Lower leg skin (tissue), 4 donors: ENCODE data around the gene INHBC. TPM values are rescaled to one million over a fixed set of nuclear protein-coding genes. Genes with fewer than 3 reads are reported as not detected.
"Not testable (repeated sequence)": the region's sequence is repeated elsewhere in the genome, so short reads cannot be mapped to it uniquely, and the experiment has no call there.

Experiments
- DNase-seq, 2 donors: peaks; one replicate each; pipeline ENCODE4 v3.0.0-alpha.2; 2019; ENCODE audit warnings: low spot score in 2 of 2
- H3K4me3 ChIP-seq: fragments of 200-600 bp; sonication (generic); 2 replicates; pipeline ENCODE4 v1.5.1; 2017; ENCODE audit warnings: mild to moderate bottlenecking, low read depth; ENCODE audit not compliant: poor library complexity, severe bottlenecking
- POLR2A ChIP-seq, 2 donors: fragments of 450-650 bp; IDR thresholded peaks; one replicate each; pipeline ENCODE4 v1.6.1; 2016 to 2017; ENCODE audit warnings: antibody characterized with exemption in 2 of 2, mild to moderate bottlenecking in 1 of 2, moderate library complexity in 1 of 2
- WGBS, 2 donors: methylation state at CpG; one replicate each; pipeline ENCODE4 v1.1.5; 2018; 5-methylcytosine and 5-hydroxymethylcytosine counted together
- intact Hi-C: fragments of 100-400 bp; cut with DNase I; formaldehyde crosslinking; loops from one replicate; pipeline ENCODE4 v1.15.0; 2023; ENCODE audit warnings: low total_unique reads
- total RNA-seq, 4 donors: library from RNA; depleted of rRNA; stranded (reverse); fragments of >200 nt; gene quantifications; one replicate each; pipeline ENCODE4 v1.1.0, GENCODE V29; 2016
- TF ChIP-seq, protein P1 (sequence below), 3 donors: fragments of 450-650 bp; IDR thresholded peaks; one replicate each; pipeline ENCODE4 v1.5.1; 2016; ENCODE audit warnings: antibody characterized with exemption in 3 of 3, mild to moderate bottlenecking in 3 of 3, moderate library complexity in 2 of 3

INHBC gene
- total RNA-seq, 4 donors from 2014 or later = not detected

DNA sequence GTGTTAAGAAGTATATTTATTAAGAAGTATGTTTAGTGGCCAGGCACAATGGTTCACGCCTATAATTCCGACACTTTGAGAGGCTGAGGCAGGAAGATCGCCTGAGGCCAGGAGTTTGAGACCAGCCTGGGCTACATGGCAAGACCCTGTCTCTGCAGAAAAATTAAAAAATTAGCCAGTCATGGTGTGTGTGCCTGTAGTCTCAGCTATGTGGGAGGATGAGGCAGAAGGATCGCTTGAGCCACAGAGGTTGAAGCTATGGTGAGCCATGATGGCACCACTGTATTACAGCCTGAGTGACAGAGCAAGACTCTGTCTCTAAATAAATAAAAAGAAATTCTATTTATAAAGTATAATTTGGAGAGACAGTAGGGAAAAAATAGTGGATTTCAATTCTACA, 24.1 kb upstream of the INHBC start:
- 91 to 94% methylated on average over 4 of the region's 4 CpGs for WGBS, 2 donors
- DNase-seq = no peak
- intact Hi-C loops = no loop called here
- no peak overlapping the region for H3K4me3 ChIP-seq
- no peak for TF ChIP-seq POLR2A (IDR thresholded peaks at IDR 0.05)
- TF ChIP-seq, protein P1, sequence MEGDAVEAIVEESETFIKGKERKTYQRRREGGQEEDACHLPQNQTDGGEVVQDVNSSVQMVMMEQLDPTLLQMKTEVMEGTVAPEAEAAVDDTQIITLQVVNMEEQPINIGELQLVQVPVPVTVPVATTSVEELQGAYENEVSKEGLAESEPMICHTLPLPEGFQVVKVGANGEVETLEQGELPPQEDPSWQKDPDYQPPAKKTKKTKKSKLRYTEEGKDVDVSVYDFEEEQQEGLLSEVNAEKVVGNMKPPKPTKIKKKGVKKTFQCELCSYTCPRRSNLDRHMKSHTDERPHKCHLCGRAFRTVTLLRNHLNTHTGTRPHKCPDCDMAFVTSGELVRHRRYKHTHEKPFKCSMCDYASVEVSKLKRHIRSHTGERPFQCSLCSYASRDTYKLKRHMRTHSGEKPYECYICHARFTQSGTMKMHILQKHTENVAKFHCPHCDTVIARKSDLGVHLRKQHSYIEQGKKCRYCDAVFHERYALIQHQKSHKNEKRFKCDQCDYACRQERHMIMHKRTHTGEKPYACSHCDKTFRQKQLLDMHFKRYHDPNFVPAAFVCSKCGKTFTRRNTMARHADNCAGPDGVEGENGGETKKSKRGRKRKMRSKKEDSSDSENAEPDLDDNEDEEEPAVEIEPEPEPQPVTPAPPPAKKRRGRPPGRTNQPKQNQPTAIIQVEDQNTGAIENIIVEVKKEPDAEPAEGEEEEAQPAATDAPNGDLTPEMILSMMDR (IDR thresholded peaks at IDR 0.05) = no peak

DNA sequence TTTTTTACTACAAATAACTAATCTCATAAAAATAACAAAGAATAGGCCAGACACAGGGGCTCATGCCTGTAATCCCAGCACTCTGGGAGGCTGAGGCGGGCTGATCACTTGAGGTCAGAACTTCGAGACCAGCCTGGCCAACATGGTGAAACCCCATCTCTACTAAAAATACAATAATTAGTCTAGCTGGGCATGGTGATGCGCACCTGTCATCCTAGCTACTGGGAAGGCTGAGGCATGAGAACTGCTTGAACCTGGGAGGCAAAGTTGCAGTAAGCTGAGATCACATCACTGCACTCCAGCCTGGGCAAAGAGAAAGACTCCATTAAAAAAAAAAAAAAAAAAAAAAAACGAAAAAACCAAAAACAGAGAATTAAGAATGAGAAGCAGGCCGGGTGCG, 20.4 kb upstream of the INHBC start:
- DNase-seq, intact Hi-C loops, H3K4me3 ChIP-seq: not testable (repeated sequence)
- WGBS, 2 donors = 80 to 95% methylated on average over 6 of the region's 6 CpGs

DNA sequence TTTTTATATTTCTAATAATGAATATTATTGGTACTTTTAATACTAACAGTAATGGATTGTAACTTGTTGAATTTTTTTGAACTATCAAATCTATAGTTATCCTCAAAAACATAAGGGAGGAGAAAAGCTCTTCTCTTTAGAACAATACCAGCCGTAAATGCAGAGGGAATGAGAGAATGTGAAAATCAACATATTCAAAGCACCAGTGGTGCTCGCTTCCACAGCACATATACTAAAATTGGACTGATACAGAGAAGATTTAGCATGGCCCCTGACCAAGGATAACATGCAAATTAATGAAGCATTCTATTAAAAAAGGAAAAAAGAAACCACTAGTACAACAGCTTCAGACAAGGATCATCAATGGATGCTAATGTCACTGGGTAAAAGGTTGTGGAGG, 19.5 kb upstream of the INHBC start:
- 81 to 87% methylated on average over 2 of the region's 2 CpGs for WGBS, 2 donors
- no peak overlapping the region for H3K4me3 ChIP-seq
- DNase-seq = no peak
- intact Hi-C loops = no loop called here
- TF ChIP-seq, protein P1 (IDR thresholded peaks at IDR 0.05) = no peak
- no peak for TF ChIP-seq POLR2A (IDR thresholded peaks at IDR 0.05)

DNA sequence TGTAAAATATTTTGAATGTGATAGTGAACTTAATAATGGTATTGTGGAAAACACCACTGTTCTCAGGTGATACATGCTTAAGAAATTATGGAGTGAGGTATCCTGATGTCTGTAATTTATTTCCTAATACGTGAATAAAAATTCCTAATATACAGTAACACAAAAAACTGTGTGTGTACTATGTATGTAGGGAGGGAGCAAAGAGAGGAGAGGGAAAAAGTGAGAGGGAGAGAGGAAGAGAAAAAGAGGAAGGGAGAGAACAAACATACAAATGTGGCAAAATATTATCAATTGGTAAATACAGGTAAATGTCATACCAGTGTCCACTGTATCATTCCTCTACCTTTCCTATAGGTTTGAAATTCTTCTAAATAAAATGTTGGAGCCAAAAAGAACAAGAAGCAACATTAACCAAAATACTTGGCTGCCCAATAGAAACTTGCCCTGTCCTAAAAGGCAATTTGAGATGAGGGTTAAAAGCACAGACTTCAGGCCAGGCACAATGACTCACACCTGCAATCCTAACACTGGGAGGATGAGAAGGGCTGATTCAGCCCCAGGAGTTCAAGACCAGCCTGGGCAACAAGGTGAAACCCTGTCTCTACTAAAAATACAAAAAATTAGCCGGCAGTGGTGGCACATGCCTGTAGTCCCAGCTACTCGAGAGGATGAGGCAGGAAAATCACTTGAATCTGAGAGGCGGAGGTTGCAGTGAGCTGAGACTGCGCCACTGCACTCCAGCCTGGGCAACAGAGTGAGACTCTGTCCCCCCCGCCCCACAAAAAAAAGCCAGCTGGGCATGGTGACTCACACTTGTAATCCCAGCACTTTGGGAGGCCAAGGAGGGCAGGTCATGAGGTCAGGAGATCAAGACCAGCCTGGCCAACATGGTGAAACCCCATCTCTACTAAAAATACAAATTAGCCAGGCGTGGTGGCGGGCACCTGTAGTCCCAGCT, 18.3 kb upstream of the INHBC start:
- WGBS, 2 donors = 86 to 89% methylated on average over 8 of the region's 8 CpGs
- no peak overlapping the region for H3K4me3 ChIP-seq
- peak in 1 of 2 donors; percentile 39 for DNase-seq
- TF ChIP-seq POLR2A (IDR thresholded peaks at IDR 0.05) = no peak
- TF ChIP-seq, protein P1 (IDR thresholded peaks at IDR 0.05) = no peak
- intact Hi-C loops = no loop called here

DNA sequence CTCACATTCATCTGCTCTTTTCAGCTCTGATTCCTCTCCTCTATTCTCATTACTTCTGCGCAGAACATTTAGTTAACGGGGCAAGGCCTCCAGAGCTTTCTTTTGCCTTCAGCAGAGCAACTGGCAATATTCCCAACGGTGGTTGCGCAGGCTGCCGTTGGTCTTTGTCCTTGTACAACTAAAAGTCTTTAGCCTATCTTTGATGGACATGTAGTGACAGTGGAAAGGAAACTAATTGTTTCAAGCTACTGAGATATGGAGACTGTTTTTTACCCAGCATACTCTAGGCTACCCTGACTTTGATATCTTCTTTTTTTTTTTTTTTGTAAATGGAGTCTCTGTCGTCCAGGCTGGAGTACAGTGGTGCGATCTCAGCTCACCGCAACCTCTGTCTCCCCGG, 16.3 kb upstream of the INHBC start:
- DNase-seq = no peak
- intact Hi-C loops = no loop called here
- TF ChIP-seq, protein P1 (IDR thresholded peaks at IDR 0.05) = no peak
- TF ChIP-seq POLR2A (IDR thresholded peaks at IDR 0.05) = no peak
- 89 to 92% methylated on average over 9 of the region's 9 CpGs for WGBS, 2 donors
- H3K4me3 ChIP-seq = no peak overlapping the region

DNA sequence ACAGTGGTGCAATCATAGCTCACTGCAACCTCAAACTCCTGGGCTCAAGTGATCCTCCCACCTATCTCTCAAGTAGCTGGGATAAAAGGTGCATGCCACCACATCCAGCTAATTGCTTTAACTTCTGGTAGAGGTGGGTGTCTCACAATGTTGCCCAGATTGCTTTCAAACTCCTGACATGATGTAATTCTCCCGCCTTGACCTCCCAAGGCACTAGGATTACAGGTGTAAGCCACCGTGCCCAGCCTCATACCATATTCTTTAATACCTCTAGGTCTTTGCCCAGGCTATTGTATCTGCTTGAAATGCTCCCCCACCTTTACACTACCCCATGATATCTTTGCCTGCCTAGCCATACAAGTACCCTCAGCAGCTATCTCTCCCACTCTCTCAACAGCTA, 15.1 kb upstream of the INHBC start:
- intact Hi-C loops = no loop called here
- WGBS, 2 donors = 95 to 97% methylated on average over 2 of the region's 2 CpGs

More for the DNA sequence above, 15.1 kb upstream of the INHBC start:
- TF ChIP-seq, protein P1 (IDR thresholded peaks at IDR 0.05) = no peak
- no peak for TF ChIP-seq POLR2A (IDR thresholded peaks at IDR 0.05)
- no peak for DNase-seq
- no peak overlapping the region for H3K4me3 ChIP-seq
